HG03135 (cell line): ENCODE results near the gene OR2K2.
"Not testable (repeated sequence)": the region's sequence is repeated elsewhere in the genome, so short reads cannot be mapped to it uniquely, and the experiment has no call there.

Experiments used
- ATAC-seq: cut with Tn5 transposase; IDR thresholded peaks from one replicate; pipeline ENCODE4 v1.9.1; 2021; ENCODE audit warnings: mild to moderate bottlenecking, moderate library complexity; ENCODE audit not compliant: unreplicated experiment

Gene OR2K2, protein sequence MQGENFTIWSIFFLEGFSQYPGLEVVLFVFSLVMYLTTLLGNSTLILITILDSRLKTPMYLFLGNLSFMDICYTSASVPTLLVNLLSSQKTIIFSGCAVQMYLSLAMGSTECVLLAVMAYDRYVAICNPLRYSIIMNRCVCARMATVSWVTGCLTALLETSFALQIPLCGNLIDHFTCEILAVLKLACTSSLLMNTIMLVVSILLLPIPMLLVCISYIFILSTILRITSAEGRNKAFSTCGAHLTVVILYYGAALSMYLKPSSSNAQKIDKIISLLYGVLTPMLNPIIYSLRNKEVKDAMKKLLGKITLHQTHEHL

DNA sequence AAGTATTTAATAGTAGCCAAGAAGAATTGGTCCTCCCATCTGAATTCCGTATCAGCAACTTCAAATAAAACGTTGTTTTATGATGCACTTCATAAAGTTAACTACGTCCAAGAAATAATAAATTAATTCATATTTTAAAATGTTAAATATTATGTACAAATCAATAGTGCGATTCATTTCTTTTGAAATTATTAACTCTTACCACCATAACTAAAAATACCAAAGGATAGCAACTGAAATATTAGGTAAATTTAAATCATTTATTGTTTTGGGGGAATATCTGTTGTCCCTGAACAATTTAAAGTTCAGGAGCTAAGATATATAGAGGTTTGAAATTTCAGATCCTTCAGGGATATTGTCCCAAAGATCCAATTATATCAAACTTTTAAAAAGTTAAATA is at the start of gene OR2K2:
Gene OR2K2 (minus strand): TSS at position 101 of the 400 bp plus-strand sequence. CDS start 1,791 bp downstream, outside the sequence.
- ATAC-seq = no peak

DNA sequence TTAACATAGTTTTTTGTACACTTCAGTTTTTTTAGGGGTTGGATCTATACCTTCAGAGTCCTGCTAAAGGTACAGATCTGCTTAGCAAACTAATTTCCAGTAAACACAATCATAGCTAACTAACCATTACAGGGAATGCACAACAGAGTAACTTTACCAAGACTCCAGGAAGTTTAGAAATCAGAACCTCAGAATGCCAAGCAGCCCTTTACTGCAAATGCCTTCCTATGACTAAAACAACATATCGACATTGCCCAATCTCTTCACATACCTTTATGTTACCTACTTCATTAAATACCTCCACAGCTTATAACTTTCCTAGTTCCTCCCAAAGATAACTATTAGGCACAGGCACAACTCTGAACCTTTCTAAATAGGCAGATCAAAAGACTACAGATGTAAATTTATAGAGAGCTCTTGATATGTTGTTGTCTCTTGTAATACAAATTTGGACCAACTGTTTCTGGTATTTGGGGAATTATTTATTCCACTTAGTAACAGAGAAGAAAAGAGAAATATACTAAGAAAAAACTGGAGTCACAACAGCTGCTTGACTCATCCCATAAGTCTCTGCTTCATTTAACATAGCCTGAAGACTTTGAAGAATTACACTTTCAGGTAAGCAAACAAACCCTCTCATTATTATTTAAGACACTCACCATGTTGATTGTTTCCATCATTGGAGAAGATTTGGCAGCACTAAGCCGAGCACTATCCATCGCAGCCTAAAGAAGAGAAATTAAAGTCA is 46.0 kb upstream of the OR2K2 start:
- ATAC-seq = no peak

DNA sequence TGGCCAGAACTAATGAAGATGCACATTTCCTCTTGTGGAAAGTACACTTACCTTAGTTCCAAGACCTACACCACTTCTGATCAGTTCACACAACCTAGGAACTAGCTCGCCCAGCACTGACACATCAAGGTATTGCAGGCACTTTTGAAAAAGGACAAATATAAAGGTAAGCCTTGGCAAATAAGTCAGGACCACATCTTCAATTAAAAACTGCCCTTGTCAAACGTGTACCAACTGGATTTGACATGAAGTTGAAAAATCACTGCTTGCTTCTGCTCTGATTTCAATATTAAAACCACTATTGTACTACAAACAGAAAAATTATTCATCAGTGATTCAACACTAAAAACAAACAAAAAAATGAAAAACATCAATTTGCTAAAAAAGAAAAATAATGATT is 45.0 kb upstream of the OR2K2 start:
- ATAC-seq = no peak

DNA sequence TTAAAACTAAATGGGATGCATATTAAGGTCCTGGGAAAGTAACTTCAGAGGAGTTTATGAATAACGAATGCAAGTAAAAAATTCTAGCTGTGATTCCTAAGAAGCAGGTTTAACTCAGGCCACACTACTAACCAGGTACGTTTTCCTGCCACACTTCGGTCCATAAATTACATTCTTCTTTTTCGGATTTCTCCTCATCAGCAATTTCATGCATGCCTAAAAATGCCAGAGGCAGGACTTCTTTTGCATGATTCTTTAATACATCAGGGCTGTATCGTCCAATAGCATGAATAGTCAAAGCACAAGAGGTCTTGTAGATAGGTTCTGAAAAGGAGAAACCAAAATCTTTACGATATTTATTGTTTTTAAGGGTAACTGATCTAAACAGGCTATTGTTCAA is 42.3 kb upstream of the OR2K2 start:
- no peak for ATAC-seq

DNA sequence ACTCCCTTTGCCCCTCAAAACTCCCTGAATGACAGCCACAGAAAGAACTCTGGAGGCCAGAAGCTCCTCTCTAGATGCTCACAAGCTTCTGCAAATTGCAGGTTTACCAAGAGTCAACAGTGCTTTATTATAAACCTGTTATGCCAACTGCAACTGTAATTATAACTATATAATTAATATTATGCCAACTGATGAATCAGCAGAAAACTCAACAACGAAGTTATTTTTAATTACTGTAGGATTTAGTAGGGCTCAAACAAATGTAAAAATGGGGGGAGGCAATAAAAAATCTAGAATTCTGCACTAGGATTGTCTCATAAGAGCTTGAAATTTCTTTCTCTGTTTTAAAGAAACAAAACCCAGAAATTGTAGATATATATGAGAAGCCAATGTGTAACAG is 37.0 kb upstream of the OR2K2 start:
- ATAC-seq = no peak

DNA sequence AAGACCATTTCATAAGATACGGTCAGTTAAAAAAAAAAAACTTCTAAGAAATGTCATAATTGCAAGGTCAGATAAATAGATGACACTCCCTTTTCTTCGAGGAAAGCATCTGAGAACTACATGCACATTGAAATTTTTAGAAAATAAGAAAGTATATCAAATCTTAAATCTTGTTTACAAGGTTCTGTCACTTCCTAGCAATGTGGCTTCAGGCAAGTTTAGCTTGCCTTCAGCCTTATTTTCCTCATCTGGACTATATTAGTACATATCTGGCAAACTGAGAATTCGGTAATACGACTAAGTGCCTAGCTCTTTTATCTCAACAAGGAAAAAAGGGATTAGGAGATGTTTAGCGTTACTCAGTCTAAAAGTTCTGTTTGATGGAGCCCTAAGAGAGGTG is 32.5 kb upstream of the OR2K2 start:
- ATAC-seq = no peak

DNA sequence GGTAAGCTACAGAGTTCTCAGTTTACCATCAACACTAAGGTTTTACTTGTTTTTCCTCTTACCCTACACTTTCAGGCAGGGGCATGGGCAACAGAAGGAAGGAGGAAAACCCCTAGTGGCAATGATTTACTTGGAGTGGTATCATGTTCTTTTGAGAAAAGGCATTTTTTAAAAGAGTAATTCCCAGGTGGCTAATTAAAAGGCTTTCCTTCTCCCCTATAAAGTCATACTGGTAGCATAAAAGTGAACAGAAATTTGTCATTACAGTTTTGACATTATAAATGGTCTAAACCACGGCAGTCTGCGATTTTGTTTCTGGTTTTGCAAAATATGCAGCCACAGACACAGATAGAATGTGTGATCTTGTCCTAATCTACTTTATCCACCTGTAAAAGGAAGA is 30.9 kb upstream of the OR2K2 start:
- ATAC-seq = no peak

DNA sequence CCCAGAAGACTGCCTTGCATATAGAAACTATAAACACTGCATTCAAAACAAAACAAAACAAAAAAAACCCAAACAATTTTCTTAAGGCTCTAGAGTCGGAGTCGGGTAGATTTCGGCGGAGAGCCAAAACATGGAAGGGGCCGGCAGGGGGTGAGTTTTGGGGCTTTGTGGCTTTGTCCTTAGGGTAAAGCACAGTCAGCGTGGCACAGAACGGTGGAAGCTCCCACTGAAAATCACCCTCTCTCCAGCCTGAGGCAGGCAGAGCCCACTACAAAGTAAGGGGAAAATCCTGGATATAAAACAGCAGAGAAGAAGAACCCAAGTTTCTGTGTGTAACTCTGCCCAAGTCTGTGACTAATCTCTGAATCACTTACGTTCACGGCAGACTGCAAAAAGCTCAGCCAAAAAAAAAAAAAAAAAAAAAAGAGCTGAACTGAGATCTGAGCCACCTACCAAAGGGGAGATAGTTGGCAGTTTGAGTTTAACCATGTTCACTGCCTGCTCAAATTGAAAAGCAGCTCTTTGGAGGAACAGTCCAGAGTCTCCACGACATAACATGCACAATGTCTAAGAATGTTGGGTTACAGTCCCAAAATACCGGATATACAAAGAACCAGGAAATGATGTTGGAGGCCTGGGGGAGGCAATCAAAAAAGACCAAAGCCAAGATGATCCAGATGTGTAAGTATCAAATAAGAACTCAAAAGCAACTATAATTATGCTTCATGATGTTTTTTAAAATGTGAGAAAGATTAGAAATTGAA is 26.6 kb upstream of the OR2K2 start:
- ATAC-seq = no peak

DNA sequence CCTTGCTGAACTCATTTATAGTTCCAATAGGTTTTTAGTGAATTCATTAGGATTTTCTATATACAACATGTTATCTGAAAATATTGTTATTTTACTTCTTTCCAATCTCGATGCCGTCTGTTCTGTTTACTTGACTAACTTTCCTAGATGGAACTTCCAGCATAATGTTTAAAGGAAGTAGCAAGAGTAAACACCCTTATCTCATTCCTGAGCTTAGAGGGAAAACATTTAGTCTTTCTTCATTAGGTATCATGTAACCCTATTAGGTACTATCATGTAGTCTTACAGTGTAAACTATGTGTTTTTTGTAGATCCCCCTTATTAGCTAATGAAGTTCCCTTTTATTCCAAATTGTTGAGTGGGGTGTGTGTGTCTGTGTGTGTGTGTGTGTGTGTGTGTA is 22.5 kb upstream of the OR2K2 start:
- no peak for ATAC-seq

DNA sequence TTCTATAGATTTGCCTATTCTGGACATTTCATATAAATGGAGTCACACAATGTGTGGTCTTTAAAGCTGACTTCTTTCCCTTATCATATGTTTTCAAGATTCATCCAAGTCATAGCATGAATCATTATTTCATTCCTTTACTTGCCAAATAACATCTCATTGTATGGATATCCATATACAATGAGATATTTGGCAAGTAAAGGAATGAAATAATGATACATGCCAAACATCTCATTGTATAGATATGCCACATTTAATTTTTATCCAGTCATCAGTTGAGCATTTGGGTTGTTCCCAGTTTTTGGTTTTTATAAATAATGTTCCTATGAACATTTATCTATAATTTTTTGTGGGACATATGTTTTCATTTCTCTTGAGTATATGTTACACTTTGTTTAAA is 20.5 kb upstream of the OR2K2 start:
- no peak for ATAC-seq

DNA sequence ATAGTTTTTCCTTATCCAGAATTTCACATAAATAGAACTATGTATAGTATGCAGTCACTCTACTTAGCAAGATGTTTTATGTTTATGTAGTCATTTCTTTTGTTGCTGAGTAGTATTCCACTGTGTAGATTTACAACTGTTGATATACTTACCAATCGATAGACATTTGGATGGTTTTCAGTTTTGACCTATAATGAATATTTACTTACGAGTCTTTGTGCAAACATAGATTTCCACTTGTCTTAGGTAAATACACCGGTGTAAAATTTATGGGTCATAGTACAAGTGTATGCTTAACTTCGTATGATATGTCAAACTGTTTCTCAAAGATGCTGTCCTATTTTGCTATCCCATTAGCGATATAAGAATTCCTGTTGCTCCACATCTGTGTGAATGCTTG is 19.7 kb upstream of the OR2K2 start:
- no peak for ATAC-seq

DNA sequence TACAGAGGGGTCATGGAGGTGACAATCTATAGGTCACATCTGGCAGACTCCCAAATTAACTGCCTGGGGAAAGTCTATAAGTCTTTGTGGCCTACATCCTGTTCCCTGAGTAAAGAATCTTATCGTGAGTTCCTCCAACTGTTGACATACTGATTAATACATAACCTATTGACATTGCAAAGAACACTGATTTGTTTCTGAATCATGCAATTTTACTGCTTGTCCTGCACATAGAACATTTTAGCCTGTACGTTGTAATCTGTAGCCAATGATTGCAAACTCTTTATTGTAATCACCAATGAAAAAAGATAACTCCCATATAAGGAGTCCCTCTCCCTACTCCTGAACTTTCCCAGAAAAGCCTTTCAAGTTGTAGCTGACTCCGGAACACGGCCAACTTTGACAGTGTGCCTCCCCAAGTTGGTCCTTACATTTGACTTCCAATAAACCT is 18.8 kb upstream of the OR2K2 start:
- ATAC-seq = no peak

DNA sequence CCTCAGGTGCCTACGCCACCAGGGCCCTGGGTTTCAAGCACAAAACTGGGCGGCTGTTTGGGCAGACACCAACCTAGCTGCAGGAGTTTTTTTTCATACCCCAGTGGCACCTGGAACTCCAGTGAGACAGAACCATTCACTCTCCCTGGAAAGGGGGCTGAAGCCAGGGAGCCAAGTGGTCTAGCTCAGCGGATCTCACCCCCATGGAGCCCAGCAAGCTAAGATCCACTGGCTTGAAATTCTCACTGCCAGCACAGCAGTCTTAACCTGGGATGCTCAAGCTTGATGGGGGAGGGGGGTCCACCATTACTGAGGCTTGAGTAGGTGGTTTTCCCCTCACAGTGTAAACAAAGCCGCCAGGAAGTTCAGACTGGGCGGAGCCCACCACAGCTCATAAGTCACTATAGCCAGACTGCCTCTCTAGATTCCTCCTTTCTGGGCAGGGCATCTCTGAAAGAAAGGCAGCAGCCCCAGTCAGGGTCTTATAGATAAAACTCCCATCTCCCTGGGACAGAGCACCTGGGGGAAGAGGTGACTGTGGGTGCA is 4.4 kb upstream of the OR2K2 start:
- ATAC-seq = not testable (repeated sequence)

DNA sequence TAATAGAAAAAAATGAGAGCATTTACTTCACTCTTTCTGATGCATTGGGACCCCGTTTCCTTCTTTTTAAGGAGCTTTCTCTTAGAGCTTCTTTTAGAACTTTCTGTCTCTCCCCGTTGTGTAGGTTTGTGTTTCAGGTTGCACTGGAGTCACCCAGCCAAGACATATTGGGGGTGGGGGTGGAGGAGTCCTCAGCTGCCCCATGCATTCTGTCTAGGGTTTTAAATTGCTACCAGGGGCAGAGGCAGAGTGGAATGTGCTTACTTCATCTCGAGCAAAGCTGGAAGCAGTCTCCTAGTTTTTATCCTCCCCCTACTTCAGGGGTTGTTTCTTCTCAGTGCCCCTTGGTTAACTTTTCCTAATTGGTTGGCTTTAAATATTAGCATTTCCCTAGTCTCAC is 9.4 kb downstream of the OR2K2 start:
- no peak for ATAC-seq

DNA sequence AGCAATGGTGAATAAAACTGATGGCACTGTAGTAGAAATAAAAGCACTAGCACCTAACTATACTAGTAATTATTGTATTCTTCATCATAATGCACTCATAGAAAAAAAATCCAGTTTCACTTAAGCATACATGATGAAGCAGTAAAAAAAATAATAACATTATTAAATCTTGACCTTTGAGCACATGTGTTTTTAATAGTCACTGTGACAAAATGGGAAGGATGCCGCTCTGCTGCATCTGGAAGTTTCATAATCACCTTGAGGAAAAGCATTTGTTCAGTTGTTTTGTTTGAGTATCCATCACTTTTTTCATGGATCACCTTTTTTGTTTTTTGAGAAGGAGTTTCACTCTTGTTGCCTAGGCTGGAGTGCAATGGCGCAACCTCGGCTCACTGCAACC is 13.2 kb downstream of the OR2K2 start:
- ATAC-seq = no peak

DNA sequence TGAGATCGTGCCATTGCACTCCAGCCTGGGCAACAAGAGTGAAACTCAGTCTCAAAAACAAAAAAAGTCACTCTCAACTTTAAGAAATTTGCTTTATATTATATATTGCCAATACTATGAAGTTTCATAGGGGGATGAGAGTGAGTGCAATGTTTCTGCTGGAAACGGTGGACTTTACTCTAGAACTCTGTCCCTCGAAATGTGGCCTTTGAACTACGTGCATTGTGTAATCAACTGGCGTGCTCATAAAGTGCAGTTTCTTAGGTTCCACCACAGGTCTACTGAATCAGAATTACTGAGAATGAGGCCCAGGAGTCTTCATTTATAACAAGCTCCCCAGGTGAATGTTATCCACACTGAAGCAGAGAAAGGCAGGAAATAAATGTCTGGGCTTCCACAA is 24.1 kb downstream of the OR2K2 start:
- no peak for ATAC-seq

DNA sequence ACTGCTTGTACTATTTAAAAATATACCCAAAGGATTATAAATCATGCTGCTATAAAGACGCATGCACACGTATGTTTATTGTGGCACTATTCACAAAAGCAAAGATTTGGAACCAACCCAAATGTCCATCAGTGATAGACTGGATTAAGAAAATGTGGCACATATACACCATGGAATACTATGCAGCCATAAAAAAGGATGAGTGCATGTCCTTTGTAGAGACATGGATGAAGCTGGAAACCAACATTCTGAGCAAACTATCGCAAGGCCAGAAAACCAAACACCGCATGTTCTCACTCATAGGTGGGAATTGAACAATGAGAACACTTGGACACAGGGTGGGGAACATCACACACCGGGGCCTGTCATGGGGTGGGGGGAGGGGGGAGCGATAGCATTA is 26.0 kb downstream of the OR2K2 start:
- ATAC-seq = not testable (repeated sequence)

DNA sequence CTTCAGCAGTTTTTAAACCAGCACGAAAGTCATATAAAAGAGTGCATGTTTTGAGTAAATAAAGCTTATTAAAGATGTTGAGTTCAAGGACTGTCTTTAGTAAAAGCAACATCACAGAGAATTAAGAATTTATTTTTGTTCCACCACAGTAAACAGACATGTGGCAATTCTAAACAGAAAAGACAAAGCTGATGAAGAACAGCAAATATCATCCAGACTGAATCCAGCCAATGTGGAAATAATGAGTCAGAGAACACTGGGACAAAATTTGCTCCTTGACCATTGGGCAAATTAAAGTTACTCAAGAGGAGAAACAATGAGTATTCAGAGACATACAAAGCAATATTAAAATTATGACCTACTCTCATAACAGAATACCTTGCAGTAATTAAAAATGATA is 28.8 kb downstream of the OR2K2 start:
- no peak for ATAC-seq

DNA sequence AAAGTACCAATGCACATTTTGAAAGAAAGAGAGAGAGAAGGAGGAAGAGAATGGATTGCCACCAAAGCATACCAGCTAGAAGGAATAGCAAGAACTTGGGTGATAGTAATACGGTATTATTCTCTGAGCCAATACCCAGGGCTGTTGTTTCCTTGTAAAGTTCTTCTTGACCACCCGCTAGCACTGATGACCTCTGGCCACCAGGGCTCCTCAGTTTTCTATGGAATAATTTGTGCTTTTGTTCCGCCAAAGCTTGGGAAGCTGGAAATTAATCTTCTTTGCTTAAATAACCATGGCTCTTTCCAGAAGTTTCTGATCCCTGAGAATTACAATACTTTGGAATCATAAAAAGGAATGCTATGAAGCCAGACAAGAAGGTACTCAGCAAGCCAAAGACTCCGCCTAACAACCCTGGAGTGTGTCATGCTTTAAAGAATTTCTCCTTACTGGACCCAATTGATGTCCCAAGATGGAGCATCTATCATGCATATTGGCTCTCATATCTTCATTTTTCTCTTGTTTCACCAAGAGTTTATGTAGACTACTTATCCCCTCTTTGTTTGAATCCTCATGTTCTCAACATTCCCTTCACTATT is 29.8 kb downstream of the OR2K2 start:
- ATAC-seq = no peak

DNA sequence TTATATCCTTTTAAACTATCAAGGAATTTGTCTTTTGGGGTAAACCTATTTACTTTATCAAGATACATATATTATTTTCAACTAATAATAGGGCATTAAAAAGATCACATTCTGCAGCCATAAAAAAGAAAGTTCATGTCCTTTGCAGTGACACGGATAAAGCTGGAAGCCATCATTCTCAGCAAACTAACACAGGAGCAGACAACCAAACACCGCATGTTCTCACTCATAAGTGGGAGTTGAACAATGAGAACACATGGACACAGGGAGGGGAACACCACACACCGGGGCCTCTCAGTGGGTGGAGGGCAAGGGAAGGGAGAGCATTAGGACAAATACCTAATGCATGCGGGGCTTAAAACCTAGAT is 30.4 kb downstream of the OR2K2 start:
- not testable (repeated sequence) for ATAC-seq
